WI38 (cell line): Measurements from ENCODE around the gene MAP4K2.
"Not testable (repeated sequence)": the region's sequence is repeated elsewhere in the genome, so short reads cannot be mapped to it uniquely, and the experiment has no call there.

Experiments used
- H3K4me3 ChIP-seq: 2 replicates; pipeline ENCODE4 v1.5.1; 2011; ENCODE audit warnings: low read depth, mild to moderate bottlenecking, control low read depth, low read length
- CTCF ChIP-seq: IDR thresholded peaks from 2 replicates; pipeline ENCODE4 v1.5.1; 2012; ENCODE audit warnings: low read depth, mild to moderate bottlenecking, control low read depth, low read length

The MAP4K2 gene

GRCh38 chr11:64846998-64847666, 44.1 kb upstream of the MAP4K2 start:
- H3K4me3 ChIP-seq: no peak overlapping the region

GRCh38 chr11:64845776-64846129, 42.7 kb upstream of the MAP4K2 start:
- not testable (repeated sequence) for H3K4me3 ChIP-seq

More at GRCh38 chr11:64846998-64847666, 44.1 kb upstream of the MAP4K2 start:
- peak; percentile 92 for TF ChIP-seq CTCF

GRCh38 chr11:64845129-64845775, 42.2 kb upstream of the MAP4K2 start:
- H3K4me3 ChIP-seq: no peak overlapping the region
- TF ChIP-seq CTCF: no peak

- TF ChIP-seq CTCF: peak; percentile 46
- no peak within 1 kb of the TSS for H3K4me3 ChIP-seq
Observed at GRCh38 chr11:64844330-64845128, 41.5 kb upstream of the MAP4K2 start, which contains the start of gene CDC42BPG. CDC42BPG (minus strand) TSS chr11:64844653; CDS start chr11:64844569, 84 bp downstream.

GRCh38 chr11:64843686-64844329, 40.8 kb upstream of the MAP4K2 start:
- no peak for TF ChIP-seq CTCF
- no peak overlapping the region for H3K4me3 ChIP-seq

GRCh38 chr11:64842851-64843685, 40.1 kb upstream of the MAP4K2 start:
- no peak for TF ChIP-seq CTCF
- no peak overlapping the region for H3K4me3 ChIP-seq

GRCh38 chr11:64842366-64842759, 39.3 kb upstream of the MAP4K2 start:
- no peak for TF ChIP-seq CTCF
- H3K4me3 ChIP-seq: no peak overlapping the region
